NCI-H526 (cell line): ENCODE measurements around the gene FLOT2.
"Not testable (repeated sequence)": the region's sequence is repeated elsewhere in the genome, so short reads cannot be mapped to it uniquely, and the experiment has no call there.

Source experiments
- DNase-seq, 2 experiments: peaks; one replicate each; lab custom pipeline; 2025; lab: John Stamatoyannopoulos, UW

Gene FLOT2

GRCh38 chr17:28896884-28897768 lies at the start of gene FLOT2:
TSS of gene FLOT2 (minus strand) at chr17:28897733. CDS start at chr17:28897574, 159 bp downstream.
- peak; percentile 71 to 90 for DNase-seq

GRCh38 chr17:28946239-28946638 lies 48.7 kb upstream of the FLOT2 start:
- no peak for DNase-seq

- peak in 1 of 2 experiments; percentile 49 for DNase-seq
Measured at GRCh38 chr17:28944862-28945741, 47.6 kb upstream of the FLOT2 start.

- DNase-seq = no peak
Measured at GRCh38 chr17:28944343-28944742, 46.8 kb upstream of the FLOT2 start.

GRCh38 chr17:28942925-28943324 lies 45.4 kb upstream of the FLOT2 start:
- DNase-seq = no peak

- DNase-seq = no peak
Measured at GRCh38 chr17:28941251-28941650, 43.7 kb upstream of the FLOT2 start.

GRCh38 chr17:28940675-28941074 lies 43.1 kb upstream of the FLOT2 start:
- no peak for DNase-seq

GRCh38 chr17:28940142-28940541 lies 42.6 kb upstream of the FLOT2 start:
- DNase-seq = no peak

- DNase-seq = no peak
Measured at GRCh38 chr17:28938552-28938951, 41.0 kb upstream of the FLOT2 start.

- no peak for DNase-seq
Measured at GRCh38 chr17:28937044-28937729, 39.7 kb upstream of the FLOT2 start.

- no peak for DNase-seq
Measured at GRCh38 chr17:28935744-28936460, 38.4 kb upstream of the FLOT2 start.

GRCh38 chr17:28934508-28934907 lies 37.0 kb upstream of the FLOT2 start:
- not testable (repeated sequence) for DNase-seq

GRCh38 chr17:28929787-28930186 lies 32.3 kb upstream of the FLOT2 start:
- DNase-seq = no peak

- no peak for DNase-seq
Measured at GRCh38 chr17:28928061-28928460, 30.5 kb upstream of the FLOT2 start.

- DNase-seq = no peak
Measured at GRCh38 chr17:28926786-28927185, 29.3 kb upstream of the FLOT2 start.

- no peak for DNase-seq
Measured at GRCh38 chr17:28926366-28926765, 28.8 kb upstream of the FLOT2 start.

- DNase-seq = no peak
Measured at GRCh38 chr17:28925912-28926365, 28.4 kb upstream of the FLOT2 start.

GRCh38 chr17:28920201-28920600 lies 22.7 kb upstream of the FLOT2 start:
- no peak for DNase-seq

GRCh38 chr17:28918295-28918694 lies 20.8 kb upstream of the FLOT2 start:
- no peak for DNase-seq

GRCh38 chr17:28917465-28917864 lies 19.9 kb upstream of the FLOT2 start:
- DNase-seq = no peak

GRCh38 chr17:28917029-28917428 lies 19.5 kb upstream of the FLOT2 start:
- no peak for DNase-seq
